Measurements from ENCODE around the gene EIF2B4. TPM values are rescaled to one million over a fixed set of nuclear protein-coding genes. Genes with fewer than 3 reads are reported as not detected.

Gene EIF2B4
- total and polyA plus RNA-seq, 4 donors, result 10.5 to 25.8 (median 20.8) TPM

GRCh38 chr2:27316655-27317412 is 53.3 kb downstream of the EIF2B4 start:
- Histone ChIP-seq H3K4me3 (ENCODE audit: low read depth in 1 of 3, low read length in 3 of 3) (no peak overlapping the region), H3K9me3 (ENCODE audit: control insufficient read depth in 4 of 4, low read length in 3 of 4) (no peaks in the 10 kb centered on the region), H3K27ac (ENCODE audit: low read depth in 1 of 2, low read length in 2 of 2) (no peak overlapping the region), H3K36me3 (ENCODE audit: control insufficient read depth in 4 of 4, insufficient read depth in 3 of 4, low read depth in 1 of 4, low read length in 3 of 4) (peaks cover 0 to 2% (median 0%) of the 10 kb centered on the region in 4 donors), H3K9ac (ENCODE audit: low read depth in 1 of 2, low read length in 2 of 2) (no peak overlapping the region), H3K27me3 (ENCODE audit: control insufficient read depth in 4 of 4, insufficient read depth in 4 of 4, low read length in 3 of 4) (no peaks in the 10 kb centered on the region), H3K4me1 (ENCODE audit: control insufficient read depth in 4 of 4, insufficient read depth in 4 of 4, low read length in 3 of 4) (peaks cover 0 to 5% (median 2%) of the 10 kb centered on the region in 4 donors)
- TF ChIP-seq RXRA (IDR thresholded peaks at IDR 0.05) (no peak), JUND (IDR thresholded peaks at IDR 0.05) (no peak), FOXA2 (IDR thresholded peaks at IDR 0.05) (no peak), EGR1 (IDR thresholded peaks at IDR 0.05; ENCODE audit: low read depth in 2 of 2) (no peak), RAD21 (IDR thresholded peaks at IDR 0.05) (no peak), SP1 (IDR thresholded peaks at IDR 0.05) (no peak), GABPA (IDR thresholded peaks at IDR 0.05 in 1 of 2, conservative IDR thresholded peaks at IDR 0.05 in 1 of 2) (no peak)
- TF ChIP-seq, protein P1, sequence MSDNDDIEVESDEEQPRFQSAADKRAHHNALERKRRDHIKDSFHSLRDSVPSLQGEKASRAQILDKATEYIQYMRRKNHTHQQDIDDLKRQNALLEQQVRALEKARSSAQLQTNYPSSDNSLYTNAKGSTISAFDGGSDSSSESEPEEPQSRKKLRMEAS (IDR thresholded peaks at IDR 0.05), result no peak
- 84% methylated on average over 12 of the region's 12 CpGs for WGBS
- DNase-seq (ENCODE audit: low spot score), result no peak

- Histone ChIP-seq H3K9ac (ENCODE audit: low read depth in 1 of 2, low read length in 2 of 2) (no peak overlapping the region), H3K4me1 (ENCODE audit: control insufficient read depth in 4 of 4, insufficient read depth in 4 of 4, low read length in 3 of 4) (no peaks in the 10 kb centered on the region), H3K9me3 (ENCODE audit: control insufficient read depth in 4 of 4, low read length in 3 of 4) (no peaks in the 10 kb centered on the region), H3K36me3 (ENCODE audit: control insufficient read depth in 4 of 4, insufficient read depth in 3 of 4, low read depth in 1 of 4, low read length in 3 of 4) (peaks cover 0 to 8% (median 2%) of the 10 kb centered on the region in 4 donors), H3K27me3 (ENCODE audit: control insufficient read depth in 4 of 4, insufficient read depth in 4 of 4, low read length in 3 of 4) (no peaks in the 10 kb centered on the region), H3K4me3 (ENCODE audit: low read depth in 1 of 3, low read length in 3 of 3) (no peak overlapping the region), H3K27ac (ENCODE audit: low read depth in 1 of 2, low read length in 2 of 2) (no peak overlapping the region)
- 87% methylated on average over 8 of the region's 8 CpGs for WGBS
- DNase-seq (ENCODE audit: low spot score), result no peak
- no peak for TF ChIP-seq NR2F2 (IDR thresholded peaks at IDR 0.05)
- TF ChIP-seq JUND (IDR thresholded peaks at IDR 0.05), result no peak
- no peak for TF ChIP-seq FOXA2 (IDR thresholded peaks at IDR 0.05)
- no peak for TF ChIP-seq FOXA1 (IDR thresholded peaks at IDR 0.05)
- TF ChIP-seq YY1 (IDR thresholded peaks at IDR 0.05), result no peak
- TF ChIP-seq GABPA (IDR thresholded peaks at IDR 0.05 in 1 of 2, conservative IDR thresholded peaks at IDR 0.05 in 1 of 2), result no peak
- TF ChIP-seq TAF1 (conservative IDR thresholded peaks at IDR 0.05), result no peak
- TF ChIP-seq HNF4A (conservative IDR thresholded peaks at IDR 0.05), result no peak
Observed at GRCh38 chr2:27315122-27315521, 55.0 kb downstream of the EIF2B4 start.

DNA sequence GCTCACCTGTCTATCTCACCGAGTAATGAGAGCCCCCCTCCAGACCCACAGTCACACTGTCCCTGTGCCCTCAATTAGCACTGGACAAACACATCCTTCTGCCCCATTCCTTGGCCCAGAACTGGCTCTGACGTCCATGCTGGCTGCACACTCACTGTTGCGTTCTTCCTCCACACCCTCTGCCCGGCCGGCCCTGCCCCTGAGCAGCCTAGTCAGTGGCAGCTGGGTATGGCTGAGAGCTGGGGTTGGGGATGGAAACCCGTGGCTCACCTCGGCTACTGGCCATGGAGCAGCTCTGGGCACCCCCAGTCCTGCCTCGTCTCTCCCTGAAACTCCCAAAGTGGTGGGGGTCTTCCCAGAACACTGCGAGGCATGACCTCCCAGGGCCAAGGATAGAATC is 55.4 kb downstream of the EIF2B4 start:
- no peak overlapping the region for H3K27ac ChIP-seq (ENCODE audit: low read depth in 1 of 2, low read length in 2 of 2)
- WGBS, result 92% methylated on average over 9 of the region's 9 CpGs
- no peaks in the 10 kb centered on the region for H3K9me3 ChIP-seq (ENCODE audit: control insufficient read depth in 4 of 4, low read length in 3 of 4)
- no peak overlapping the region for H3K4me3 ChIP-seq (ENCODE audit: low read depth in 1 of 3, low read length in 3 of 3)
- no peak for DNase-seq (ENCODE audit: low spot score)
- H3K4me1 ChIP-seq (ENCODE audit: control insufficient read depth in 4 of 4, insufficient read depth in 4 of 4, low read length in 3 of 4), result no peaks in the 10 kb centered on the region
- TF ChIP-seq NR2F2 (IDR thresholded peaks at IDR 0.05) (no peak), YY1 (IDR thresholded peaks at IDR 0.05) (no peak), FOXA2 (IDR thresholded peaks at IDR 0.05) (no peak), RXRA (IDR thresholded peaks at IDR 0.05) (no peak)
- H3K9ac ChIP-seq (ENCODE audit: low read depth in 1 of 2, low read length in 2 of 2), result no peak overlapping the region
- no peaks in the 10 kb centered on the region for H3K27me3 ChIP-seq (ENCODE audit: control insufficient read depth in 4 of 4, insufficient read depth in 4 of 4, low read length in 3 of 4)
- H3K36me3 ChIP-seq (ENCODE audit: control insufficient read depth in 4 of 4, insufficient read depth in 3 of 4, low read depth in 1 of 4, low read length in 3 of 4), result peaks cover 0 to 10% (median 2%) of the 10 kb centered on the region in 4 donors

Other genes with a start within 250 kb of the EIF2B4 start
- gene ABHD1, start 246.5 kb downstream of the EIF2B4 start, total RNA-seq, result under 1 TPM; 0.09 to 0.67 TPM
- 1 to 10 TPM in 1 of 2 donors, under 1 TPM in 1; 0.54 to 2.0 TPM for gene ABHD1, start 246.5 kb downstream of the EIF2B4 start, polyA plus RNA-seq
- 10 to 100 TPM; 21.5 to 81.4 TPM for gene PREB, start 235.7 kb downstream of the EIF2B4 start, total RNA-seq
- gene PREB, start 235.7 kb downstream of the EIF2B4 start, polyA plus RNA-seq, result 10 to 100 TPM; 40.3 to 98.4 TPM
- not detected for gene PRR30, start 230.9 kb downstream of the EIF2B4 start, total RNA-seq
- gene PRR30, start 230.9 kb downstream of the EIF2B4 start, polyA plus RNA-seq, result not detected
- under 1 TPM; under 0.01 to 0.05 TPM for gene TCF23, start 221.3 kb downstream of the EIF2B4 start, total RNA-seq
- gene TCF23, start 221.3 kb downstream of the EIF2B4 start, polyA plus RNA-seq, result under 1 TPM in 1 of 2 donors, not detected in 1; 0.02 TPM
- gene ATRAID, start 158.3 kb downstream of the EIF2B4 start, total RNA-seq, result 10 to 100 TPM; 44.9 to 48.6 TPM
- gene ATRAID, start 158.3 kb downstream of the EIF2B4 start, polyA plus RNA-seq, result 10 to 100 TPM; 49.3 to 77.5 TPM
- 100 to 1,000 TPM in 1 of 2 donors, 10 to 100 TPM in 1; 12.5 to 100 TPM for gene SLC5A6, start 158.1 kb downstream of the EIF2B4 start, total RNA-seq
- 100 to 1,000 TPM in 1 of 2 donors, 10 to 100 TPM in 1; 46.0 to 217 TPM for gene SLC5A6, start 158.1 kb downstream of the EIF2B4 start, polyA plus RNA-seq
- gene CAD, start 153.0 kb downstream of the EIF2B4 start, total RNA-seq, result 10 to 100 TPM; 18.7 to 23.2 TPM
- gene CAD, start 153.0 kb downstream of the EIF2B4 start, polyA plus RNA-seq, result 1 to 10 TPM; 6.3 to 8.4 TPM
- gene SLC30A3, start 107.3 kb downstream of the EIF2B4 start, total RNA-seq, result not detected
- under 1 TPM in 1 of 2 donors, not detected in 1; 0.20 TPM for gene SLC30A3, start 107.3 kb downstream of the EIF2B4 start, polyA plus RNA-seq
- not detected for gene DNAJC5G, start 94.9 kb downstream of the EIF2B4 start, total RNA-seq
- not detected for gene DNAJC5G, start 94.9 kb downstream of the EIF2B4 start, polyA plus RNA-seq
- gene TRIM54, start 87.9 kb downstream of the EIF2B4 start, total RNA-seq, result not detected
- under 1 TPM in 1 of 2 donors, not detected in 1; 0.03 TPM for gene TRIM54, start 87.9 kb downstream of the EIF2B4 start, polyA plus RNA-seq
- gene UCN, start 61.9 kb downstream of the EIF2B4 start, total RNA-seq, result under 1 TPM in 1 of 2 donors, not detected in 1; 0.25 TPM
- under 1 TPM; 0.42 to 0.83 TPM for gene UCN, start 61.9 kb downstream of the EIF2B4 start, polyA plus RNA-seq
- 10 to 100 TPM; 13.9 to 29.6 TPM for gene MPV17, start 47.2 kb downstream of the EIF2B4 start, total RNA-seq
- gene MPV17, start 47.2 kb downstream of the EIF2B4 start, polyA plus RNA-seq, result 10 to 100 TPM; 17.7 to 26.0 TPM
- 10 to 100 TPM; 16.4 to 20.6 TPM for gene GTF3C2, start 13.6 kb downstream of the EIF2B4 start, total RNA-seq
- 10 to 100 TPM in 1 of 2 donors, 1 to 10 TPM in 1; 9.7 to 13.0 TPM for gene GTF3C2, start 13.6 kb downstream of the EIF2B4 start, polyA plus RNA-seq
- 10 to 100 TPM; 53.7 to 65.3 TPM for gene SNX17, start 278 bp upstream of the EIF2B4 start, total RNA-seq
- 10 to 100 TPM; 57.7 to 60.5 TPM for gene SNX17, start 278 bp upstream of the EIF2B4 start, polyA plus RNA-seq
- gene ZNF513, start 10.4 kb upstream of the EIF2B4 start, total RNA-seq, result 1 to 10 TPM; 7.9 to 9.3 TPM
- 10 to 100 TPM in 1 of 2 donors, 1 to 10 TPM in 1; 2.9 to 11.2 TPM for gene ZNF513, start 10.4 kb upstream of the EIF2B4 start, polyA plus RNA-seq
- gene PPM1G, start 39.3 kb upstream of the EIF2B4 start, total RNA-seq, result 10 to 100 TPM; 28.9 to 45.5 TPM
- gene PPM1G, start 39.3 kb upstream of the EIF2B4 start, polyA plus RNA-seq, result 10 to 100 TPM; 26.4 to 37.3 TPM
- 10 to 100 TPM; 51.5 to 56.9 TPM for gene NRBP1, start 58.3 kb upstream of the EIF2B4 start, total RNA-seq
- 10 to 100 TPM; 34.3 to 40.5 TPM for gene NRBP1, start 58.3 kb upstream of the EIF2B4 start, polyA plus RNA-seq
- gene KRTCAP3, start 72.0 kb upstream of the EIF2B4 start, total RNA-seq, result 1 to 10 TPM; 1.8 to 2.8 TPM
- 10 to 100 TPM in 1 of 2 donors, 1 to 10 TPM in 1; 6.7 to 12.7 TPM for gene KRTCAP3, start 72.0 kb upstream of the EIF2B4 start, polyA plus RNA-seq
- 1 to 10 TPM; 9.7 to 9.8 TPM for gene IFT172, start 119.4 kb upstream of the EIF2B4 start, total RNA-seq
- 1 to 10 TPM; 2.6 to 2.9 TPM for gene IFT172, start 119.4 kb upstream of the EIF2B4 start, polyA plus RNA-seq
- 10 to 100 TPM; 11.4 to 51.0 TPM for gene FNDC4, start 124.9 kb upstream of the EIF2B4 start, total RNA-seq
- gene FNDC4, start 124.9 kb upstream of the EIF2B4 start, polyA plus RNA-seq, result 100 to 1,000 TPM in 1 of 2 donors, 10 to 100 TPM in 1; 32.6 to 165 TPM
- gene GCKR, start 126.5 kb upstream of the EIF2B4 start, total RNA-seq, result 100 to 1,000 TPM in 1 of 2 donors, 1 to 10 TPM in 1; 9.6 to 173 TPM
- 10 to 100 TPM; 71.0 to 87.8 TPM for gene GCKR, start 126.5 kb upstream of the EIF2B4 start, polyA plus RNA-seq
- gene ZNF512, start 212.7 kb upstream of the EIF2B4 start, total RNA-seq, result 10 to 100 TPM in 1 of 2 donors, 1 to 10 TPM in 1; 8.1 to 13.0 TPM
- 1 to 10 TPM; 3.3 to 6.2 TPM for gene ZNF512, start 212.7 kb upstream of the EIF2B4 start, polyA plus RNA-seq